ENCODE data around the gene SLC48A1. TPM values are rescaled to one million over a fixed set of nuclear protein-coding genes. Genes with fewer than 3 reads are reported as not detected.

Gene SLC48A1
- total RNA-seq, 2 donors from 2014 or later: 39.0 to 52.5 TPM

DNA sequence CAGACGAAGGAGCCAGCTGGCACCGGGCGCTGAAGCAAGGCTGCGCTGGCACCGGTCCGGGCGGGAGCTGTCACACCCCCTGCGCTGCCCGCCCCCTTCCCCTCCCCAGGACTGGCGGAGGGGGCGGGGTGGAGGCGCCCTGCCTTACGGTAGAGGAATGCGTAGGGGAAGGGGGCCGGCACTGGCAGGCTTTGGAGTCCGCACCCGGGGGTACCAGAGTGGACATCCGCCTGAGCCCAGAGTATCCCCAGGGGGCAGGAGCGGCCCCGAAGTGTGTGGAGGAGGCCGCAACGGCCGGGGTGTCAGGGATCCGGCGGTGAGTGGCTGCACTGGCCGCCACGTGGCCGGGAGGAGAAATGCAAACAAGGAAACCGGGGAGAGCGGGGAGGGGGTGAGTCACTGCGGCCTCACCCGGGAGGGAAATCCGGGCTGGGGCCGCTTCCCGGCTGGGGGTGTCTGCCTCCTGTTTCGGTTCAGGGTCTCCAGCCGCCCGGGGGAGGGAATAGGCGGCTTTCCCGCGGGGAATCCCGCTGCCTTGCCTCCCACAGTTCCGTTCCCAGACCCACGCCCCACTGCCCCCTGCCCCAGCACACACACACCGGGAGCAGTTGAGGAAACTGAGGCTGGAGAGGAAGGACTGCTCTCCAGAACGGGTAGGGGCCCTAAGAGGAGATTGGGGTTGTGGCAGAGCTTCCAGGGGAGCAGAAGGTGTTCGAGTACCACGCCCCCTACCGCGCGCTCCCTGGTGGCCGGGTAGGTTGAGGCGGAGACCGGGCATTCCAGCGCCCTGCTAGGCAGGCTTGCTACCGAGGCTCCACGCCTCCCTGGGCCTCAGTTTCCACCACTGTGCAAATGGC lies 14.0 kb upstream of the SLC48A1 start, which contains the start of gene RAPGEF3:
Gene RAPGEF3 (minus strand): TSS at position 47 of the 857 bp plus-strand sequence. CDS start 324 bp downstream, outside the sequence.
- peak within 1 kb of the TSS; percentile 51 to 60 for H3K4me3 ChIP-seq
- no peaks in the 10 kb centered on the region for H3K27me3 ChIP-seq (replicated peaks; ENCODE audit: insufficient read depth)
- intact Hi-C loops (cut with DNase I): loop anchor here (5.0 kb wide), 1 partner anchor 42 kb away; no protein-coding TSS in a partner anchor
- H3K27ac ChIP-seq: peak within 1 kb of the TSS; percentile 76 to 78
- WGBS: 1% methylated on average over 47 of the region's 57 CpGs
- H3K9me3 ChIP-seq: no peaks in the 10 kb centered on the region
- peak; percentile 21 for TF ChIP-seq POLR2A (IDR thresholded peaks at IDR 0.05)
- TF ChIP-seq, protein P1, sequence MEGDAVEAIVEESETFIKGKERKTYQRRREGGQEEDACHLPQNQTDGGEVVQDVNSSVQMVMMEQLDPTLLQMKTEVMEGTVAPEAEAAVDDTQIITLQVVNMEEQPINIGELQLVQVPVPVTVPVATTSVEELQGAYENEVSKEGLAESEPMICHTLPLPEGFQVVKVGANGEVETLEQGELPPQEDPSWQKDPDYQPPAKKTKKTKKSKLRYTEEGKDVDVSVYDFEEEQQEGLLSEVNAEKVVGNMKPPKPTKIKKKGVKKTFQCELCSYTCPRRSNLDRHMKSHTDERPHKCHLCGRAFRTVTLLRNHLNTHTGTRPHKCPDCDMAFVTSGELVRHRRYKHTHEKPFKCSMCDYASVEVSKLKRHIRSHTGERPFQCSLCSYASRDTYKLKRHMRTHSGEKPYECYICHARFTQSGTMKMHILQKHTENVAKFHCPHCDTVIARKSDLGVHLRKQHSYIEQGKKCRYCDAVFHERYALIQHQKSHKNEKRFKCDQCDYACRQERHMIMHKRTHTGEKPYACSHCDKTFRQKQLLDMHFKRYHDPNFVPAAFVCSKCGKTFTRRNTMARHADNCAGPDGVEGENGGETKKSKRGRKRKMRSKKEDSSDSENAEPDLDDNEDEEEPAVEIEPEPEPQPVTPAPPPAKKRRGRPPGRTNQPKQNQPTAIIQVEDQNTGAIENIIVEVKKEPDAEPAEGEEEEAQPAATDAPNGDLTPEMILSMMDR (IDR thresholded peaks at IDR 0.05): peak; percentile 31 to 57 (median 42)
- TF ChIP-seq POLR2AphosphoS5 (IDR thresholded peaks at IDR 0.05): peak; percentile 84
- peaks cover 16% of the 10 kb centered on the region for H3K4me1 ChIP-seq (replicated peaks)
- peak; percentile 88 for DNase-seq (ENCODE audit: low spot score)
- no peaks in the 10 kb centered on the region for H3K36me3 ChIP-seq

DNA sequence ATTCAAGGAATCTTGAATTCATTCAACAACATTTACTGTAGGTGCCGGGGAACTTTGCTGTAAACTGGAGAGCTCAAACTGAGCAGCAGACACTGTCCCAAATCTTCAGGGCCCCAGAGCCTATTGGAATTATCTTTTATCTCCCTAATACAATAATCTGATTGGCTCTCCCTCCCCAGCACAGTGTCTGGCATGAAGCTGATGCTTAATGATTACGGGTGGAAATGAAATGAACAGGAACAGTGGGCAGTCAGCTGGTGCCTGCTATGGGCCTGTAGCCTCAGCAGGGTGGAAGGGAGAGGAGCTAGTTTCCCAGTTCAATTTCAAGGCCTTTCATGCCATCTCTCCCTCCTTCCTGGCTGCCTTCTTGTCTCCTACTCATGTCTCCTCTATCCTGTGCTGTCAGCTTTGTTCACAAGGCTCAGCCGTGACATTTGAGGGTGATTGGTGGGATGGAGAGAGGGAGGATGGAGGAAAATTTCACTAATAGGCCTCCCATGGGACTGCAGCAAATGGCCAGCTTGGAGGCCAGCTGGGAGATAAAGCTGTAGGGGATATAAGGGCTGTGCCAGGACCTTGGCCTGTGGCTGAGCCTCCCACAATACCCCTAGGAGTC lies 10.1 kb upstream of the SLC48A1 start:
- 82% methylated on average over 3 of the region's 3 CpGs for WGBS

GRCh38 chr12:47763481-47764346 lies 9.3 kb upstream of the SLC48A1 start:
- Histone ChIP-seq H3K4me3 (no peak overlapping the region), H3K4me1 (replicated peaks) (no peaks in the 10 kb centered on the region), H3K36me3 (no peaks in the 10 kb centered on the region), H3K27me3 (replicated peaks; ENCODE audit: insufficient read depth) (no peaks in the 10 kb centered on the region), H3K9me3 (no peaks in the 10 kb centered on the region), H3K27ac (no peak overlapping the region)
- intact Hi-C loops (cut with DNase I): no loop called here
- DNase-seq (ENCODE audit: low spot score): no peak
- WGBS: 76% methylated on average over 8 of the region's 8 CpGs
- TF ChIP-seq, protein P1 (IDR thresholded peaks at IDR 0.05): no peak
- TF ChIP-seq POLR2A (IDR thresholded peaks at IDR 0.05): no peak
- no peak for TF ChIP-seq POLR2AphosphoS5 (IDR thresholded peaks at IDR 0.05)

More for the DNA sequence above, 10.1 kb upstream of the SLC48A1 start:
- TF ChIP-seq POLR2AphosphoS5 (IDR thresholded peaks at IDR 0.05) (no peak), POLR2A (IDR thresholded peaks at IDR 0.05) (no peak)
- TF ChIP-seq, protein P1 (IDR thresholded peaks at IDR 0.05): no peak
- Histone ChIP-seq H3K27me3 (replicated peaks; ENCODE audit: insufficient read depth) (no peaks in the 10 kb centered on the region), H3K27ac (no peak overlapping the region), H3K36me3 (no peaks in the 10 kb centered on the region), H3K4me3 (no peak overlapping the region), H3K9me3 (no peaks in the 10 kb centered on the region), H3K4me1 (replicated peaks) (peaks cover 2% of the 10 kb centered on the region)
- intact Hi-C loops (cut with DNase I): no loop called here
- no peak for DNase-seq (ENCODE audit: low spot score)

GRCh38 chr12:47766502-47767215 lies 6.4 kb upstream of the SLC48A1 start:
- no peak for DNase-seq (ENCODE audit: low spot score)
- Histone ChIP-seq H3K4me1 (replicated peaks) (no peaks in the 10 kb centered on the region), H3K4me3 (no peak overlapping the region), H3K36me3 (no peaks in the 10 kb centered on the region), H3K9me3 (no peaks in the 10 kb centered on the region), H3K27me3 (replicated peaks; ENCODE audit: insufficient read depth) (no peaks in the 10 kb centered on the region), H3K27ac (no peak overlapping the region)
- 62% methylated on average over 5 of the region's 5 CpGs for WGBS
- TF ChIP-seq, protein P1 (IDR thresholded peaks at IDR 0.05): no peak
- TF ChIP-seq POLR2AphosphoS5 (IDR thresholded peaks at IDR 0.05) (no peak), POLR2A (IDR thresholded peaks at IDR 0.05) (no peak)
- intact Hi-C loops (cut with DNase I): no loop called here

All from prostate gland (tissue), 2 donors.